IMR-90 (cell line): Measurements from ENCODE around the gene SYS1. TPM values are rescaled to one million over a fixed set of nuclear protein-coding genes. Genes with fewer than 3 reads are reported as not detected.
"Not testable (repeated sequence)": the region's sequence is repeated elsewhere in the genome, so short reads cannot be mapped to it uniquely, and the experiment has no call there.

ENCODE experiments used
- ATAC-seq: fragments of 200-7000 bp; cut with Tn5 transposase; 2 replicates; pipeline ENCODE4 v1.9.1; 2020; ENCODE audit warnings: low read depth, mild to moderate bottlenecking, moderate library complexity
- BruUV-seq: library from RNA; stranded (reverse); fragments of 400-500 nt; replicated peaks from 2 replicates; lab custom pipeline; 2021; lab: Mats Ljungman, UMichigan
- CTCF ChIA-PET: fragments of 300-600 bp; formaldehyde crosslinking; extraction: SDS; loops from one replicate; lab custom pipeline; 2021; ENCODE audit warnings: antibody characterized with exemption; lab: Yijun Ruan, JAX
- POLR2A ChIA-PET: fragments of 300-600 bp; sonication (Branson Sonifier 250); formaldehyde crosslinking; loops from one replicate; lab custom pipeline; 2022; ENCODE audit warnings: antibody characterized with exemption; ENCODE audit not compliant: unreplicated experiment; lab: Charles Lee
- DNase-seq: peaks from one replicate; pipeline ENCODE4 v3.0.0; 2013
- H2AFZ ChIP-seq: replicated peaks from 2 replicates; pipeline ENCODE3; 2013; ENCODE audit warnings: low read length, mild to moderate bottlenecking; ENCODE audit not compliant: poor library complexity
- H2AK5ac ChIP-seq: 2 replicates; pipeline ENCODE4 v1.6.1; 2013; ENCODE audit warnings: low read depth, low read length, inconsistent platforms
- H2AK9ac ChIP-seq: replicated peaks from 2 replicates; pipeline ENCODE3; 2013; ENCODE audit warnings: mild to moderate bottlenecking, low read depth, low read length, moderate library complexity; ENCODE audit not compliant: poor library complexity
- H2BK120ac ChIP-seq: 2 replicates; pipeline ENCODE4 v1.6.1; 2013; ENCODE audit warnings: low read depth, low read length, inconsistent platforms
- H2BK15ac ChIP-seq: 3 replicates; pipeline ENCODE4 v1.6.1; 2013; ENCODE audit warnings: low read depth, low read length, inconsistent platforms
- H2BK20ac ChIP-seq: 2 replicates; pipeline ENCODE4 v1.6.1; 2013; ENCODE audit warnings: low read depth, mild to moderate bottlenecking, inconsistent platforms, low read length, moderate library complexity
- H2BK5ac ChIP-seq: 2 replicates; pipeline ENCODE4 v1.6.1; 2013; ENCODE audit warnings: mild to moderate bottlenecking, low read depth, low read length, inconsistent platforms; ENCODE audit not compliant: poor library complexity, severe bottlenecking
- H3K14ac ChIP-seq: replicated peaks from 2 replicates; pipeline ENCODE4 v1.6.1; 2013; ENCODE audit warnings: low read depth, low read length, inconsistent platforms
- H3K18ac ChIP-seq: 2 replicates; pipeline ENCODE4 v1.6.1; 2013; ENCODE audit warnings: low read depth, low read length, control low read depth
- H3K23ac ChIP-seq: 2 replicates; pipeline ENCODE4 v1.6.1; 2013; ENCODE audit warnings: low read depth, low read length, inconsistent platforms
- H3K27ac ChIP-seq: 2 replicates; pipeline ENCODE4 v1.5.1; 2013; ENCODE audit warnings: mild to moderate bottlenecking, control low read depth, low read length; ENCODE audit not compliant: insufficient read depth
- H3K27me3 ChIP-seq: 2 replicates; pipeline ENCODE4 v1.6.1; 2013; ENCODE audit warnings: low read length; ENCODE audit not compliant: control insufficient read depth, insufficient read depth
- H3K36me3 ChIP-seq: 2 replicates; pipeline ENCODE4 v1.6.1; 2013; ENCODE audit warnings: low read length, mixed read lengths; ENCODE audit not compliant: control insufficient read depth, insufficient read depth
- H3K4ac ChIP-seq: 2 replicates; pipeline ENCODE4 v1.6.1; 2013; ENCODE audit warnings: low read depth, low read length, inconsistent platforms
- H3K4me1 ChIP-seq: 2 replicates; pipeline ENCODE4 v1.6.1; 2013; ENCODE audit warnings: low read length, mixed read lengths; ENCODE audit not compliant: control insufficient read depth, insufficient read depth
- H3K4me2 ChIP-seq: 2 replicates; pipeline ENCODE4 v1.6.1; 2013; ENCODE audit warnings: low read depth, mild to moderate bottlenecking, control low read depth, low read length, moderate library complexity
- H3K4me3 ChIP-seq: 2 replicates; pipeline ENCODE4 v1.5.1; 2013; ENCODE audit warnings: low read depth, mild to moderate bottlenecking, control low read depth, low read length, moderate library complexity; ENCODE audit not compliant: insufficient read depth
- H3K56ac ChIP-seq: 2 replicates; pipeline ENCODE4 v1.6.1; 2013; ENCODE audit warnings: low read length, inconsistent platforms; ENCODE audit not compliant: insufficient read depth; ENCODE audit errors: extremely low read depth
- H3K79me1 ChIP-seq, 2 experiments: 2 replicates each; pipeline ENCODE4 v1.6.1; 2013; ENCODE audit warnings: low read length in 2 of 2, inconsistent platforms in 1 of 2, low read depth in 1 of 2
- H3K9ac ChIP-seq: 2 replicates; pipeline ENCODE4 v1.6.1; 2013; ENCODE audit warnings: low read depth, low read length, control low read depth
- H3K9me1 ChIP-seq: 2 replicates; pipeline ENCODE4 v1.6.1; 2013; ENCODE audit warnings: low read length, inconsistent platforms; ENCODE audit not compliant: insufficient read depth
- H3K9me3 ChIP-seq: 2 replicates; pipeline ENCODE4 v1.6.1; 2013; ENCODE audit warnings: low read length; ENCODE audit not compliant: control insufficient read depth, insufficient read depth
- H4K20me1 ChIP-seq: 2 replicates; pipeline ENCODE4 v1.6.1; 2013; ENCODE audit warnings: low read length, inconsistent platforms; ENCODE audit not compliant: insufficient read depth
- H4K5ac ChIP-seq: 2 replicates; pipeline ENCODE4 v1.6.1; 2013; ENCODE audit warnings: mild to moderate bottlenecking, low read depth, low read length, control low read depth
- H4K8ac ChIP-seq, 2 experiments: 2 replicates each; pipeline ENCODE4 v1.6.1; 2013; ENCODE audit warnings: low read depth in 2 of 2, low read length in 2 of 2, control low read depth in 1 of 2, inconsistent platforms in 1 of 2
- H4K91ac ChIP-seq: 2 replicates; pipeline ENCODE4 v1.6.1; 2013; ENCODE audit warnings: low read depth, low read length, inconsistent platforms; ENCODE audit not compliant: insufficient read depth
- CHD1 ChIP-seq: IDR thresholded peaks from 2 replicates; pipeline ENCODE4 v1.6.1; 2012; ENCODE audit warnings: low read depth, low read length, improper control_type of control experiment
- POLR2A ChIP-seq: IDR thresholded peaks from 2 replicates; pipeline ENCODE4 v1.6.1; 2012; ENCODE audit warnings: mild to moderate bottlenecking, low read depth, low read length
- RCOR1 ChIP-seq: IDR thresholded peaks from 2 replicates; pipeline ENCODE4 v1.6.1; 2012; ENCODE audit warnings: mild to moderate bottlenecking, low read length, improper control_type of control experiment; ENCODE audit not compliant: insufficient replicate concordance
- RFX5 ChIP-seq: IDR thresholded peaks from 2 replicates; pipeline ENCODE4 v1.8.0; 2012; ENCODE audit warnings: low read depth, mild to moderate bottlenecking, low read length, moderate library complexity
- SMC3 ChIP-seq: fragments of 150-350 bp; IDR thresholded peaks from 2 replicates; pipeline ENCODE4 v1.6.1; 2016; ENCODE audit warnings: low read depth, mild to moderate bottlenecking, antibody characterized with exemption, low read length, moderate library complexity
- WGBS, 2 experiments: methylation state at CpG; one replicate each; pipeline versions ENCODE4 v1.1.5 to v1.1.7; 2013; ENCODE audit warnings: missing lambda C conversion rate in 2 of 2; ENCODE audit not compliant: insufficient read length in 1 of 2; ENCODE audit errors: extremely low coverage in 2 of 2; 5-methylcytosine and 5-hydroxymethylcytosine counted together
- dilution Hi-C: fragments of 300-500 bp; cut with HindIII; formaldehyde crosslinking; loops from one replicate; pipeline ENCODE4 v1.14.3; 2018; ENCODE audit warnings: low sequenced_read_pairs; ENCODE audit not compliant: unreplicated experiment
- in situ Hi-C: fragments of 300-500 bp; cut with MboI; formaldehyde crosslinking; loops from 3 replicates; pipeline ENCODE4 v1.14.3; 2019; ENCODE audit warnings: low sequenced_read_pairs, inconsistent platforms, mixed read lengths
- intact Hi-C: fragments of 100-400 bp; cut with micrococcal nuclease; formaldehyde crosslinking; loops from 2 replicates; pipeline ENCODE4 v1.10.0; 2022
- polyA plus RNA-seq, 3 experiments: library from polyadenylated mRNA; depleted of rRNA; stranded (reverse); fragments of >200 nt; gene quantifications; 2 replicates each; pipeline ENCODE4 v1.2.3, GENCODE V29; 2012; ENCODE audit warnings: low replicate concordance in 1 of 3
- total RNA-seq: library from RNA; depleted of rRNA; stranded (reverse); fragments of >200 nt; gene quantifications from 2 replicates; pipeline ENCODE4 v1.2.3, GENCODE V29; 2012

SYS1 gene
- total and polyA plus RNA-seq, 2 of the 4 experiments (the other 2 are of a cell fraction): 12.9 to 24.6 TPM

GRCh38 chr20:45347936-45348778 lies 14.8 kb upstream of the SYS1 start, which contains the start of gene SDC4 (continued):
- TF ChIP-seq RCOR1 (no peak), SMC3 (no peak), CHD1 (0 out of 2 replicates have a peak, but pooled peaks have one; percentile 41), POLR2A (peak; percentile 99)

- BruUV-seq: no TSS peak
- Histone ChIP-seq H2BK20ac (no peak overlapping the region), H3K9ac (no peak overlapping the region), H4K20me1 (peaks cover 31% of the 10 kb centered on the region), H4K8ac (no peak overlapping the region), H3K23ac (no peak overlapping the region), H3K9me3 (no peaks in the 10 kb centered on the region), H3K9me1 (peaks cover 11% of the 10 kb centered on the region), H3K4me2 (no peak overlapping the region), H3K27me3 (no peaks in the 10 kb centered on the region), H4K5ac (no peak overlapping the region), H2AFZ (no peak overlapping the region), H2BK15ac (no peak overlapping the region), H3K18ac (no peak overlapping the region), H3K4me1 (peaks cover 22% of the 10 kb centered on the region), H3K79me1 (peaks cover 0 to 38% of the 10 kb centered on the region in 2 experiments; a peak in 3 of 4 replicates), H3K27ac (no peak overlapping the region), H3K4me3 (no peak overlapping the region), H3K36me3 (no peaks in the 10 kb centered on the region), H3K56ac (no peak overlapping the region), H2AK9ac (no peak overlapping the region), H2AK5ac (no peak overlapping the region), H2BK120ac (no peak overlapping the region), H2BK5ac (no peak overlapping the region), H3K4ac (no peak overlapping the region), H3K14ac (no peak overlapping the region), H4K91ac (no peak overlapping the region)
- ChIA-PET POLR2A (no interaction called here), CTCF (no interaction called here)
- intact Hi-C loops: no loop called here
- dilution Hi-C loops: no loop called here
- ATAC-seq (no peak), DNase-seq (no peak)
- no peak for TF ChIP-seq RFX5
- in situ Hi-C loops: no loop called here
- WGBS, 2 experiments: no CpG with 5 or more reads among the region's 1 CpG
These were observed 12.7 kb upstream of the SYS1 start for GRCh38 chr20:45350217-45350616.

DNA sequence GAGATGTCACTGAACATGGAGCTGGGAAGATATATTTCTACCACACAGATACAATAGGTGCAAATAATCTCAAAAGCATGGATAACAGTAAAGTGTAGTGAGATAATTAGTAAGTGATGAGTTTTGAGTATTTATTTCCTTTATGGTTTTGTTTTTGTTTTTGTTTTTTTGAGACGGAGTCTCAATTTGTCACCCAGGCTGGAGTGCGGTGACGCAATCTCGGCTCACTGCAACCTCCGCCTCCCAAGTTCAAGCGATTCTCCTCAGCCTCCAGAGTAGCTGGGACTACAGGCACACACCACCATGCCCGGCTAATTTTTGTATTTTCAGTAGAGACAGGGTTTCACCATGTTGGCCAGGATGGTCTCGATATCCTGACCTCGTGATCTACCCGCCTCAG lies 12.2 kb upstream of the SYS1 start:
- not testable (repeated sequence) for H2AFZ ChIP-seq

More for the DNA sequence above, 12.2 kb upstream of the SYS1 start:
- POLR2A ChIA-PET, H3K23ac ChIP-seq, H2BK15ac ChIP-seq, H3K4me3 ChIP-seq, in situ Hi-C loops, ATAC-seq, H4K91ac ChIP-seq, H3K4ac ChIP-seq, H2BK120ac ChIP-seq, H3K36me3 ChIP-seq, DNase-seq, H4K8ac ChIP-seq, H2AK9ac ChIP-seq, H3K56ac ChIP-seq, H3K27ac ChIP-seq, H3K27me3 ChIP-seq, H3K14ac ChIP-seq, H3K9me3 ChIP-seq, H2AK5ac ChIP-seq, H2BK5ac ChIP-seq, intact Hi-C loops, H4K5ac ChIP-seq, H3K18ac ChIP-seq, H3K9ac ChIP-seq, dilution Hi-C loops, H2BK20ac ChIP-seq, BruUV-seq, H3K4me2 ChIP-seq: not testable (repeated sequence)
- WGBS, 2 experiments: 88% methylated on average over 6 of the region's 10 CpGs; no CpG with 5 or more reads in 1 of the 2 experiments
- H4K20me1 ChIP-seq: peaks cover 25% of the 10 kb centered on the region
- peaks cover 0 to 33% of the 10 kb centered on the region in 2 experiments; a peak in 3 of 4 replicates for H3K79me1 ChIP-seq
- H3K4me1 ChIP-seq: peaks cover 20% of the 10 kb centered on the region
- H3K9me1 ChIP-seq: peaks cover 11% of the 10 kb centered on the region
- CTCF ChIA-PET: interaction anchor here (1.1 kb wide), 1 partner anchor 14 kb away, joined by 3 read pairs; no protein-coding TSS in a partner anchor
